HG03558 (cell line): ENCODE measurements around the gene SMIM44.

ENCODE experiments used
- ATAC-seq: cut with Tn5 transposase; IDR thresholded peaks from one replicate; pipeline ENCODE4 v1.9.1; 2021; ENCODE audit warnings: moderate number of reproducible peaks; ENCODE audit not compliant: unreplicated experiment; ENCODE audit errors: extremely low read depth

Gene SMIM44

GRCh38 chr19:3479177-3479833 is 3.9 kb downstream of the SMIM44 start:
- ATAC-seq: no peak

GRCh38 chr19:3478409-3479176 is 4.6 kb downstream of the SMIM44 start:
- no peak for ATAC-seq

- ATAC-seq: no peak
Measured at GRCh38 chr19:3477951-3478350, 5.3 kb downstream of the SMIM44 start.

GRCh38 chr19:3477506-3477905 is 5.7 kb downstream of the SMIM44 start:
- no peak for ATAC-seq

- ATAC-seq: no peak
Measured at GRCh38 chr19:3476830-3477229, 6.4 kb downstream of the SMIM44 start.

GRCh38 chr19:3475449-3475848 is 7.8 kb downstream of the SMIM44 start:
- no peak for ATAC-seq

- ATAC-seq: no peak
Measured at GRCh38 chr19:3474614-3475013, 8.6 kb downstream of the SMIM44 start.

- no peak for ATAC-seq
Measured at GRCh38 chr19:3474010-3474409, 9.2 kb downstream of the SMIM44 start.

GRCh38 chr19:3471954-3472655 is 11.1 kb downstream of the SMIM44 start:
- ATAC-seq: no peak

- no peak for ATAC-seq
Measured at GRCh38 chr19:3470500-3471128, 12.6 kb downstream of the SMIM44 start.

- no peak for ATAC-seq
Measured at GRCh38 chr19:3469638-3470499, 13.4 kb downstream of the SMIM44 start.

GRCh38 chr19:3468211-3468610 is 15.0 kb downstream of the SMIM44 start:
- ATAC-seq: no peak

GRCh38 chr19:3467437-3468198 is 15.6 kb downstream of the SMIM44 start:
- no peak for ATAC-seq

GRCh38 chr19:3466635-3467034 is 16.6 kb downstream of the SMIM44 start:
- ATAC-seq: no peak

GRCh38 chr19:3465552-3465951 is 17.7 kb downstream of the SMIM44 start:
- ATAC-seq: no peak

- ATAC-seq: no peak
Measured at GRCh38 chr19:3464587-3465235, 18.5 kb downstream of the SMIM44 start.

- ATAC-seq: no peak
Measured at GRCh38 chr19:3463714-3464586, 19.3 kb downstream of the SMIM44 start.
